Measurements from ENCODE around the gene AHCY.
"Not testable (repeated sequence)": the region's sequence is repeated elsewhere in the genome, so short reads cannot be mapped to it uniquely, and the experiment has no call there.

Gene AHCY

DNA sequence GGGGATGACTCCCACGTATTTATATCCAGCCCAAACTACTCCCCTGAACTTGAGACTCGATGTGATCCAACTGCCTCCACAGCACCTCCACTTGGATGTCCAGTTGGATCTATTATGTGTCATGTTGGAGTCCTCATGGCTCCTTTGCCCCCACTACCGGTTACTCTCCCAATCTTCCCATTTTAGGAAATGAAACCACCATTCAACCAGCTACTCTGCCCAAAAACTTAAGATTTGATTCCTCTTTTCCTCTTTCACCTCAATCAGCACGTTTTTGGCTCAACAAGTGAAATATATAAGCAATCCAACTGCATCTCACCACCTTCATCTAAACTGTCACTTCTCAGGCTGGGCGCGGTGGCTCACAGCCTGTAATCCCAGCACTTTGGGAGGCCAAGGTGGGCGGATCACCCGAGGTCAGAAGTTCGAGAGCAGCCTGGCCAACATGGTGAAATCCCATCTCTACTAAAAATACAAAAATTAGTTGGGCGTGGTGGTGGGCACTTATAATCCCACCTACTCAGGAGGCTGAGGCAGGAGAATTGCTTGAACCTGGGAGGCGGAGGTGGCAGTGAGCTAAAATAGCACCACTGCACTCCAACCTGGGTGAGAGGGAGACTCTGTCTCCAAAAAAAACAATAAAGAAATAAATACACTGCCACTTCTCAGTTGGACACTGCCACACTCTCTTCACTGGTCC is 3.4 kb downstream of the AHCY start:
- no peak for DNase-seq (ENCODE audit: low read depth in 2 of 3, low spot score in 2 of 3)

DNA sequence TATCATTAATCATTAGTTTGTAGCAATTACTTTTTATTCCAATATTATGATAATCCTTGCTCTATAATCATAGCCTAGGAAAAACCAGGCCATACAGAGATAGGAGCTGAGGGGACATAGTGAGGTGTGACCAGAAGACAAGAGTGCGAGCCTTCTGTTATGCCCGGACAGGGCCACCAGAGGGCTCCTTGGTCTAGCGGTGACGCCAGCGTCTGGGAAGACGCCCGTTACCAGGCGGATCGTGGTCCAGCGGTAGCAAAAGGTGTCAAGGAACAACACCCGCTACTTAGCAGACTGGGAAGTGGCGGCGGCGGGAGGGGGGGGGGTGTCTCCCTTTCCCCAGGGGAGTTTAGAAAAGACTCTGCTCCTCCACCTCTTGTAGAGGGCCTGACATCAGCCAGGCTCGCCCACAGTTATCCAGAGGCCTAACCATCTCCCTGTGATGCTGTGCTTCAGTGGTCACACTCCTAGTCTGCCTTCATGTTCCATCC is 4.8 kb downstream of the AHCY start:
- DNase-seq (ENCODE audit: low read depth in 2 of 3, low spot score in 2 of 3), result not testable (repeated sequence)

GRCh38 chr20:34296468-34296867 is 6.7 kb downstream of the AHCY start:
- DNase-seq (ENCODE audit: low read depth in 2 of 3, low spot score in 2 of 3), result no peak

DNA sequence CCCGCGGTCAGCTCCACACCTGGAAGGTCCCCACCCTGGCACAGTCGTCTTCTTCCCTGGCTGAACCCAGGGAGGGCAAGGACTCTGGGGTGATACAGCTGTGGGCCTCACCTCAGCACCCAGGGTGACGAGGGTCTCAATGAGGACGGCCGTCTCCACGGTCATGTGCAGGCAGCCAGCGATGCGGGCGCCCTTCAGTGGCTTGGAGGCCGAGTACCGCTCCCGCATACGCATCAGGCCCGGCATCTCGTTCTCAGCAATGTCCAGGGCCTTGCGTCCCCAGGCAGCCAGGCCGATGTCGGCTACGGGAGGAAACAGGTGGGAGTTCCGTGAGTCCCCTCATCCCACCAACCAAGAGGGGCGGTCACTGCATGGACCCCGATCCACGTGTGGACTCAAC is 7.9 kb downstream of the AHCY start:
- no peak for DNase-seq (ENCODE audit: low read depth in 2 of 3, low spot score in 2 of 3)

DNA sequence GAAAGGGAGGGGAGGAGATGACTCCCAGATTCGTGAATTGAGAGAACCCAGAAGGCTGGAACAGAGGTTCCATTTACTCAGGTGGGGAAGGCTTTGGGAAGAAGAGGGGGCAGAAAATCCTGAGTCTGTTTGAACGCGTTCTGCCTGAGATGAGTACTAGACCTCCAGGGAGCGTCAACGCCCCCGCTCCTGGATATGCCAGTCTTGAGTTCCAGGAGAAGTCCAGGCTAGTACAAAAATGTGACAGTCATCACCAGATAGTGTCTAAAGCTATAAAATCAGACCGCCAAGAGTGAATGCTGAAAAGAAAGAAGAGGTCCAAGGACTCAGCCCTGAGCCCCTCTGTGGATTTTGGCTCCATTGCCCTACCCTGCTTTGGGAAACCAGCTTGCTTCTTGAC is 8.6 kb downstream of the AHCY start:
- DNase-seq (ENCODE audit: low read depth in 2 of 3, low spot score in 2 of 3), result no peak

GRCh38 chr20:34293589-34293988 is 9.6 kb downstream of the AHCY start:
- DNase-seq (ENCODE audit: low read depth in 2 of 3, low spot score in 2 of 3), result no peak

GRCh38 chr20:34293119-34293518 is 10.0 kb downstream of the AHCY start:
- no peak for DNase-seq (ENCODE audit: low read depth in 2 of 3, low spot score in 2 of 3)

GRCh38 chr20:34292496-34292895 is 10.7 kb downstream of the AHCY start:
- DNase-seq (ENCODE audit: low read depth in 2 of 3, low spot score in 2 of 3), result no peak

- DNase-seq (ENCODE audit: low read depth in 2 of 3, low spot score in 2 of 3), result no peak
Observed at GRCh38 chr20:34290471-34290870, 12.7 kb downstream of the AHCY start.

DNA sequence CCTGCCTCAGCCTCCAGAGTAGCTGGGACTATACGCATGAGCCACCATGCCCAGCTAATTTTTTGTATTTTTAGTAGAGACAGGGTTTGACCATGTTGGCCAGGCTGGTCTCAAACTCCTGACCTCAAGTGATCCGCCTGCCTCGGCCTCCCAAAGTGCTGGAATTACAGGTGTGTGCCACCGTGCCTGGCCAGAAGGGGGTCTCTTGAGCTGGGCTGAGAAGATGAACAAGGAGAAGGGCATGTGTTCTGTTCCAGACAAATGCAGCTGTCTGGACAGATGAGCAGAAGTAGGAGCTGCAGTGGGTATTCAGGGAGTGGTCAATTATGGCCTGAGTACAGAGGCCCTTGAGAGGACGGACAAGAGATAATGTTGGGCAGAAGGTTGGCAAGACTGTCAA is 15.7 kb downstream of the AHCY start:
- not testable (repeated sequence) for DNase-seq (ENCODE audit: low read depth in 2 of 3, low spot score in 2 of 3)

- no peak for DNase-seq (ENCODE audit: low read depth in 2 of 3, low spot score in 2 of 3)
Observed at GRCh38 chr20:34285450-34285849, 17.7 kb downstream of the AHCY start.

GRCh38 chr20:34283844-34284243 is 19.3 kb downstream of the AHCY start:
- DNase-seq (ENCODE audit: low read depth in 2 of 3, low spot score in 2 of 3), result no peak

GRCh38 chr20:34282041-34282440 is 21.1 kb downstream of the AHCY start:
- DNase-seq (ENCODE audit: low read depth in 2 of 3, low spot score in 2 of 3), result no peak

DNA sequence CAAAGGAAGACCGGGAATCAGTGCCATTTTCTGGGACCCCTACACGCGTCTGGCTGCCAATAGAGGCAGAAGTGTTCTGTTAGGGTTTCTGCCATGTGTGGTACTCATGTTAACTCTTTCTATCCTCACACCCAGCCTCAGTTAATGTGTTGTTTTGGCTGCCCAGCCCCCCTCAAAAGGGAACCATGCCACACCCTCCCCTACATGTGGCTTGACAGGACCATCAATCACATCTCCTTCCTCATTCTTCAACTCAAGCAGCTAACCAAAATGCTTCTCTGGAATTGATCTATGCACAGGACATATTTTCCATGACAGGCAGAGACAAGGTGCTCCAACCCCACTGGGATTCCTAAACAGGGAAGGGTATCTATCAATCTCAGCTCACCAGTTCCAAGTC is 22.0 kb downstream of the AHCY start:
- DNase-seq (ENCODE audit: low read depth in 2 of 3, low spot score in 2 of 3), result no peak

DNA sequence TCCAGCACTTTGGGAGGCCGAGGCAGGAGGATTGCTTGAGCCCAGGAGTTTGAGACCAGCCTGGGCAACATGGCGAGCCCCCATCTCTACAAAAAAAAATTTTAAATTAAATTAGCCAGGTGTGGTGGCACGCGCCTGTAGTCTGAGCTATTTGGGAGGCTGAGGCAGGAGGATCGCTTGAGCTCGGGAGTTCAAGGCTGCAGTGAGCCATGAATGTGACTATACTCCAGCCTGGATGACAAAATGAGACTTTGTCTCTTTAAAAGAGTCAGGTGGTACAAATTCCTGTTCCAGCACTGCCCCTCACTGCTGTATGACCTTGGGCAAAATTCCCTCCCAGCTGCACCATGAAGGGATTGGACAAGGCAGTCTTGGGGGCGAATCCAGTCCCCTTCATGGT is 28.5 kb downstream of the AHCY start:
- no peak for DNase-seq (ENCODE audit: low read depth in 2 of 3, low spot score in 2 of 3)

- DNase-seq (ENCODE audit: low read depth in 2 of 3, low spot score in 2 of 3), result no peak
Observed at GRCh38 chr20:34271956-34272355, 31.2 kb downstream of the AHCY start.

GRCh38 chr20:34269996-34270627 is 33.0 kb downstream of the AHCY start:
- no peak for DNase-seq (ENCODE audit: low read depth in 2 of 3, low spot score in 2 of 3)

GRCh38 chr20:34268851-34269636 is 34.1 kb downstream of the AHCY start:
- DNase-seq (ENCODE audit: low read depth in 2 of 3, low spot score in 2 of 3), result no peak

DNA sequence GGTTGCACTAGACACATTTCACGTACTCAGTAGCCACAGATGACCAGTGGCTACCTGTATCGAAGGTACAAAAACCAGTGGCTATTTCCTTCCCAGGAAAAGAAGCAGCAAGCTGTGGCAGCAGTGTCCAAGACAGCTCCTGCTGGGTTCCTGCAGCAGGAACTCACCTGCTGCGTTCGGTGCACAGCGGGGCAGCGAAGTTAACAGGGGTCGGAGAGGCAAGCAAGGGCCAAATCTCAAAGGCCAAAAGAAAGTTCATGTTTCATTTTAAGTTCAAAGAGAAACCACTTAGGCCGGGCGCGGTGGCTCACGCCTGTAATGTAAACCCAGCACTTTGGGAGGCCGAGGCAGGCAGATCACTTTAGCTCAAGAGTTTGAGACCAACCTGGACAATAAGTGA is 35.0 kb downstream of the AHCY start:
- DNase-seq (ENCODE audit: low read depth in 2 of 3, low spot score in 2 of 3), result no peak

DNA sequence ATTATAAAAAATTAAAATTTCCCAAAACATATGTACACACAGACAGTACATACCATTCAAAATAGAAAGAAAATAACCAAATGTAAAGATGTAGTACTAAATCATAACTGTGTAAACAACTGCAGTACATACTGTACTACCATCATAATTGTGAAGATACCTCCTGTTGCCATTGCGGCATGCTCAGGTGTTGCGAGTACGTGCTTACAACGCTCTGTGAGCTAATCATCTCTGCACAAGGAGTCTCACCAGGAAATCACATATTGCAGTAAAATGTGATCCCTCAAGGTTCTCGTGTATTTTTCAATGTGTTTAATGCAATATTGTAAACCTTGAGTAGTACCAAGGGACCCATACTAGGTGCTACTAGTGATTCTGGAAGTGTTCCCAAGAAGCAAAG is 39.0 kb downstream of the AHCY start:
- no peak for DNase-seq (ENCODE audit: low read depth in 2 of 3, low spot score in 2 of 3)

DNA sequence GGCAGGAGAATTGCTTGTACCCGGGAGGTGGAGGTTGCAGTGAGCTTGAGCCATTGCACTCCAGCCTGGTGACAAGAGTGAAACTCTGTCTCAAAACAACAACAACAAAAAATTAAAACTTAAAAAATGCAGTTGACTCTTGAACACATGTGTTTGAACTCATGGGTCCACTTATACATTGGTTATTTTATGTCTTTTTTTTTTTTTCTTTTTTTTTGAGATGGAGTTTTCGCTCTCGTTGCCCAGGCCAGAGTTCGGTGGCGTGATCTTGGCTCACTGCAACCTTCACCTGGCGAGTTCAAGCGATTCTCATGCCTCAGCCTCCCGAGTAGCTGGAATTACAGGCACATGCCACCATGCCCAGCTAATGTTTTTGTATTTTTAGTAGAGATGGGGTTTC is 39.7 kb downstream of the AHCY start:
- DNase-seq (ENCODE audit: low read depth in 2 of 3, low spot score in 2 of 3), result not testable (repeated sequence)

Measured in activated CD8-positive, alpha-beta memory T cell treated with anti-CD3 and anti-CD28 coated beads for 48 hours (primary cell).